Measurements from ENCODE around the gene OR51B5.

GRCh38 chr11:5364214-5364613 is 20.9 kb upstream of the OR51B5 start:
- TF ChIP-seq POLR2AphosphoS5 (IDR thresholded peaks at IDR 0.05) (no peak), CTCF (IDR thresholded peaks at IDR 0.05) (no peak), POLR2A (IDR thresholded peaks at IDR 0.05) (no peak)
